ENCODE results near the gene TLE4.

Gene TLE4

DNA sequence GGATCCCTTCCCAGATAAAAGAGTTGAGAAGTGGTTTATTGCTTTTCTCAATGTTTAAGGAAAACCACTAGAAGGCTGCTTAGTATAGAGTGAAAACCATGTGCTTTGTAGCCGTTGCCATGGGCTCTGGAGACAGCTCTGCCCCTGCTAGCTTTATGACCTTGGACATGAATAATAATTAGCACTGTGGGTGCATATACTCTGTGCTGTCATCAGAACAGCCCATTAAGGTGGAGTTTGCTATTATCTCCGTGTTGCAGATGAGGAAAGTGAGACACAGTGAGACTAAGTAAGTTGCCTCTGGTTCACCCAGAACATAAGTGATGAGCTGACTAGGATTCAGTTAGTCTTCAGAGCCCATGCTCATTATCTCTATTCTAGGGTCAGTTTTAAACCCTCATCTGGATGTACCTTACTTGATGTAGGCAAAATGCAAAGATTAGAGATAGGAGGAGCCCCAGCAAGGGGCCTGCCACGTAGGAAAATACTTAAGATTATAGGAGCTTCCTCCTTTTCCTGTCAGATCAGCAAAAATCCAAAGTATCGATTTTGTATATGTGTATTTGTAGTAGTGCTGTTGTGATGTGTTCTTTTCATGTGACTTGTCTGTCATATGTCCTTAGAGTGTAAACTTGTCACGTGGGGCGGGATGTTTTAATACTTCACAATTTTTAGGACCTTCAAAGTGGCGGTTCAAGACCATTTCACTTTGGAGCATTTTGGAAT, 102.5 kb downstream of the TLE4 start:
- TF ChIP-seq, protein P1, sequence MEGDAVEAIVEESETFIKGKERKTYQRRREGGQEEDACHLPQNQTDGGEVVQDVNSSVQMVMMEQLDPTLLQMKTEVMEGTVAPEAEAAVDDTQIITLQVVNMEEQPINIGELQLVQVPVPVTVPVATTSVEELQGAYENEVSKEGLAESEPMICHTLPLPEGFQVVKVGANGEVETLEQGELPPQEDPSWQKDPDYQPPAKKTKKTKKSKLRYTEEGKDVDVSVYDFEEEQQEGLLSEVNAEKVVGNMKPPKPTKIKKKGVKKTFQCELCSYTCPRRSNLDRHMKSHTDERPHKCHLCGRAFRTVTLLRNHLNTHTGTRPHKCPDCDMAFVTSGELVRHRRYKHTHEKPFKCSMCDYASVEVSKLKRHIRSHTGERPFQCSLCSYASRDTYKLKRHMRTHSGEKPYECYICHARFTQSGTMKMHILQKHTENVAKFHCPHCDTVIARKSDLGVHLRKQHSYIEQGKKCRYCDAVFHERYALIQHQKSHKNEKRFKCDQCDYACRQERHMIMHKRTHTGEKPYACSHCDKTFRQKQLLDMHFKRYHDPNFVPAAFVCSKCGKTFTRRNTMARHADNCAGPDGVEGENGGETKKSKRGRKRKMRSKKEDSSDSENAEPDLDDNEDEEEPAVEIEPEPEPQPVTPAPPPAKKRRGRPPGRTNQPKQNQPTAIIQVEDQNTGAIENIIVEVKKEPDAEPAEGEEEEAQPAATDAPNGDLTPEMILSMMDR (IDR thresholded peaks at IDR 0.05; ENCODE audit: control insufficient read depth, insufficient read depth, low read depth, low read length, missing control alignments): no peak
- no peak overlapping the region for H3K4me3 ChIP-seq (ENCODE audit: control insufficient read depth, low read depth, low read length)
- no peak for DNase-seq (ENCODE audit: low read depth)

DNA sequence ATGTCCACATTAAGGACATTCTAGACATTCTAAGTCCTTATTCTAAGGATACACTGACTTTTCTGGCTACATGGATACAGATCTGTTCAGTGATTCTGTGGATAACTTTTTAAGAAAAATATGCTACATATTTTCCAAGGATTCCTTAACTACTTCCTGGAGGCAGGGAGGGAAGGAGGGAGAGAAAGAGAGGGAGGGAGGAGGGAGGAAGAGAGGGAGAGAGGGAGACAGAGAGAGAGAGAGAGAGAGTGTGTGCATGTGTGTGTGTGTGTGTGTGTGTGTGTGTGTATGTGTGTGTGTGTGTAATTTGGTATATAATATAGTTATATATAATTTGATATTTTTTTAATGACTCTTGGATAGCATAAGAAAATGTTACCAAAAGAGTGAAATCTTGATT, 109.8 kb downstream of the TLE4 start:
- H3K4me3 ChIP-seq (ENCODE audit: control insufficient read depth, low read depth, low read length): no peak overlapping the region
- TF ChIP-seq, protein P1 (IDR thresholded peaks at IDR 0.05; ENCODE audit: control insufficient read depth, insufficient read depth, low read depth, low read length, missing control alignments): no peak
- no peak for DNase-seq (ENCODE audit: low read depth)

DNA sequence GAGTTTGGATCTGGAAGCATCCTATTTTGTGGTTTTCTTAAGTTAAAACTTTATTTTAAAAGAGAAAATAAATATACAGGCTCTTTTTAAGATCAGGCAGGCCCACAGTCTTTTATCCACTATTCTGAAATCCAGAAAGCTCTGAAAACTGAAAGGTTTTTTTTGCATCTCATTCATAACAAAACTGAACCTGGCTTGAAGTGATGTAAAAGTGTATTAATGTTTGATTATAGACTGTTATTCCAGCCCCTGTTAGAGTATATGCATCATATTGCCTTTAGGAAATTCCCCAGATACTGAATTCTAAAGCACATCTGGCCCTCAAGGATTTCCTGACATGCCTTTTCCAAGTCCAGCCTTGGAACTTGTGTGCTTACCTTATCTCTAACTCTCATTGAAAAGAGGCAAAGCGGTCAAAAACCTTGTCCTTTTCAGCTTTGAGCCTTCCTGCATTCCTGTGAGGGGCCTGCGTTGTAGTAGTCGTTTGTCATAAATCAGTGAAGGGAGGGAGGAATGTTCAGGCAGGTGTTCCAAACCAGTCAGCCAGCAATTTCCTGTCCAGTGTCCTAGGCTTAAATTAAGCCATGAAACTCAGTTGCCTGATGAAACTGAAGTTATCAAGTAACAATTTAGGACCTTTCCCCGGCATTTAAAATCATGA, 110.4 kb downstream of the TLE4 start:
- TF ChIP-seq, protein P1 (IDR thresholded peaks at IDR 0.05; ENCODE audit: control insufficient read depth, insufficient read depth, low read depth, low read length, missing control alignments): no peak
- H3K4me3 ChIP-seq (ENCODE audit: control insufficient read depth, low read depth, low read length): no peak overlapping the region
- no peak for DNase-seq (ENCODE audit: low read depth)

DNA sequence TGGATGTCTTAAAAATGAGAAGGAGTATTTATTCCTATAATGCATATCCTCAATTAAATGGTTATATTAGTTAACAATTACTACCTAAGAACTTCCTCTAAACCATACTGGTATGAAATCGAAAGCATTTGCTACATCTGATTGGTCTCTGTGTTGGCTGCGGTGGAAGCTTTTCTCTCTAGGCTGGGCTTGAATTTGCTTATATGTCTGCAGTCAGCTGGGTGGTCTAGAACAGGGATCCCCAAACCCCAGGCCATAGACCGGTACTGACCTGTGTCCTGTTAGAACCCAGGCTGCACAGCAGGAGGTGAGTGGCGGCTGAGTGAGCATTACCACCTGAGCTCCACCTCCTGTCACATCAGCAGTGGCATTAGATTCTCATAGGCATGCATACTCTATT, 112.3 kb downstream of the TLE4 start:
- H3K4me3 ChIP-seq (ENCODE audit: control insufficient read depth, low read depth, low read length): no peak overlapping the region
- TF ChIP-seq, protein P1 (IDR thresholded peaks at IDR 0.05; ENCODE audit: control insufficient read depth, insufficient read depth, low read depth, low read length, missing control alignments): no peak
- no peak for DNase-seq (ENCODE audit: low read depth)

DNA sequence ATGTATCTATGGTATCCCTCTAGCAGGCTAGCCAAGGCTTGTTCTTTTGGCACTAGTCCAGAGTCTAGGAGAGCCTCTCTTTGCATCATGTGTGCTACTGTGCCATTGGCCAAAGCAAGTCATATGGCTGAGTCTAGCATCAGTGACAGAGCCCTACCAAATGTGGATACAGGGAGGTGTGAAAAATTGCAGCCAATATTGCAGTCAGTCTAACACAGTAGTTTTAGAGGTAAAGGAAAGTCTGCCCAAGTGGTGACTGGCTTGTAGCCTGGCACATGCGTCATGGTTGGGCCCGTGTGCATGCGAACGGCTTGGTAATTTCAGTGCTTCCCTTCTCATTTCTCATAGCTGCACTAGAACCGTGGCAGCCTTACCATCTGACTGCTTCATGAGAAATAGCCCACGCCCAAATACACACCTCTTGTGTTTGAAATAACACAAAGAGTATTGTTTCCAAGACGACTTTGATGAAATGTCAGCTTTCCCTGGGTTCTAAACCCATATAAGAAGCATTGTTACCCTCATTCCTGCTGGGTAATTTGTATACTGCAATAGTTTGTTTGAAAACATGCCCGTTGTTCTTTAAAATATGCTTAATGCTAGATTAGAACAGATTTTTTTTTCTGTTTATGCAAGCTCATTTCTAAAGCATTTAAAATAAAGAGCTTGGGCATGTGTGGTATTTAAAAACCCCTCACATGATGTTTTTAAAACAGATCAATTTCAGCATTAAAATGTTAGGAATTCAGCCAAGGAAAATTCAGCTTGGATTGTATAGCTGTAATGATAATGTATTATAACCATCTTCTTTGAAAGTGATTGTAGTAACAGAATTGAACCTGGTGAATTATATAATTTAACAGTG, 113.2 kb downstream of the TLE4 start:
- H3K4me3 ChIP-seq (ENCODE audit: control insufficient read depth, low read depth, low read length): no peak overlapping the region
- TF ChIP-seq, protein P1 (IDR thresholded peaks at IDR 0.05; ENCODE audit: control insufficient read depth, insufficient read depth, low read depth, low read length, missing control alignments): no peak
- no peak for DNase-seq (ENCODE audit: low read depth)

DNA sequence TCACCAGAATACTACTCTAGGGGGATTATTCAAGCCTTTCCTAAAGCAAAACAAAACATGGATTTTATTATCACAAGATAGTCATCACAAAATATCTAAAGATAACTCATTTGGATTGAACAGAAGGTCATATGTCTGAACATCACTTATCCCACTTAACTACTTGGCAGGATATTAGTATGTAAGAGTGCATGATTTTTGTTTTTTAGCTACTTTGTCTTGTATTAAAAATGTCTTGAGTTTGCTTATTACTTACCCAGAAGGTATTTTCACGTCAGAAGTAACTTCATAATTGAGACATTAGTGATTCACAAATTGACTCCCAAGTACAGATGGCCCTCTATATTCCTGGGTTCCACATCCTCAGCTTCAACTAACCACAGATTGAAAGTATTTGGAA, 113.8 kb downstream of the TLE4 start:
- H3K4me3 ChIP-seq (ENCODE audit: control insufficient read depth, low read depth, low read length): no peak overlapping the region
- TF ChIP-seq, protein P1 (IDR thresholded peaks at IDR 0.05; ENCODE audit: control insufficient read depth, insufficient read depth, low read depth, low read length, missing control alignments): no peak
- DNase-seq (ENCODE audit: low read depth): peak; percentile 25

Measured in AG09309 (cell line).